HG03175 (cell line): ENCODE measurements around the gene AP2A1.

Experiments used
- ATAC-seq: cut with Tn5 transposase; IDR thresholded peaks from one replicate; pipeline ENCODE4 v1.9.1; 2021; ENCODE audit warnings: mild to moderate bottlenecking, moderate library complexity; ENCODE audit not compliant: unreplicated experiment

AP2A1 gene

GRCh38 chr19:49836176-49837008 is 69.6 kb downstream of the AP2A1 start:
- ATAC-seq = no peak

- no peak for ATAC-seq
These were observed 70.2 kb downstream of the AP2A1 start for GRCh38 chr19:49837009-49837310.

- ATAC-seq = no peak
These were observed 70.6 kb downstream of the AP2A1 start for GRCh38 chr19:49837425-49837824.

GRCh38 chr19:49838885-49839588 is 72.2 kb downstream of the AP2A1 start:
- ATAC-seq = no peak

GRCh38 chr19:49839713-49840112 is 72.9 kb downstream of the AP2A1 start:
- no peak for ATAC-seq

DNA sequence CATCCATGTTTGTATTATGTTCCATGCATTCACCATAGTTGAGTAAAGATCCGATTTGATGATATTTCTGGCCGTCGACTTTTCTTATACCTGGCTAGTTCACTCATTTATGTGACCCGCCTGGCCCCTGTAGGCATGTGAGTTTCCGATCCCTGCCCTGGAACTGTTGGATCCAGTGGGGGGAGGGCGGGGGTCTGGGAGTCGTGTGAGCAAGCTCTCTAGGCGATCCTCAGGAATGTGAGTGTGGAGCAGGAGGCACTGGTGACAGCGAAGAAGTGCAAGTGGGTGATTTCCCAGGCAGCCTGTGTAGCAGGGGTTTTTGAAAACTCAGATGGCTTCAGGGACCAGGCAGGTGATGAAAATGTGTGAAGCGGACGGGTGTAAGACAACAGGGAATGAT is 73.5 kb downstream of the AP2A1 start:
- ATAC-seq = no peak

- no peak for ATAC-seq
These were observed 74.0 kb downstream of the AP2A1 start for GRCh38 chr19:49840736-49841249.

DNA sequence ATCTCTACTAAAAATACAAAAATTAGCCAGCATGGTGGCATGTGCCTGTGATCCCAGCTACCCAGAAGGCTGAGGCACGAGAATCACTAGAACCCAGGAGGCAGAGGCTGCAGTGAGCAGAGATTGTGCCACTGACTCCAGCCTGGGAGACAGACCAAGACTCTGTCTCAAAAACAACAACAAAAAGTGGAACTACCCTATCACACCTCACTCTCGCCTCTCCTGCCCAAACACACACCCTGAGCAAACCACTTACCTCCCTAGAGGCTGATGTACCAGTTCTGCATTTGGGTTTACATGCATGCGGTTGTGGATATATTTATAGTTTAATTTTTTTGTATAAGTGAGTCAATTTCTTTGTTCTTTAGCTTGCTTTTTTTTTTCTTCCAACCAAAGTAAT is 76.5 kb downstream of the AP2A1 start:
- no peak for ATAC-seq

DNA sequence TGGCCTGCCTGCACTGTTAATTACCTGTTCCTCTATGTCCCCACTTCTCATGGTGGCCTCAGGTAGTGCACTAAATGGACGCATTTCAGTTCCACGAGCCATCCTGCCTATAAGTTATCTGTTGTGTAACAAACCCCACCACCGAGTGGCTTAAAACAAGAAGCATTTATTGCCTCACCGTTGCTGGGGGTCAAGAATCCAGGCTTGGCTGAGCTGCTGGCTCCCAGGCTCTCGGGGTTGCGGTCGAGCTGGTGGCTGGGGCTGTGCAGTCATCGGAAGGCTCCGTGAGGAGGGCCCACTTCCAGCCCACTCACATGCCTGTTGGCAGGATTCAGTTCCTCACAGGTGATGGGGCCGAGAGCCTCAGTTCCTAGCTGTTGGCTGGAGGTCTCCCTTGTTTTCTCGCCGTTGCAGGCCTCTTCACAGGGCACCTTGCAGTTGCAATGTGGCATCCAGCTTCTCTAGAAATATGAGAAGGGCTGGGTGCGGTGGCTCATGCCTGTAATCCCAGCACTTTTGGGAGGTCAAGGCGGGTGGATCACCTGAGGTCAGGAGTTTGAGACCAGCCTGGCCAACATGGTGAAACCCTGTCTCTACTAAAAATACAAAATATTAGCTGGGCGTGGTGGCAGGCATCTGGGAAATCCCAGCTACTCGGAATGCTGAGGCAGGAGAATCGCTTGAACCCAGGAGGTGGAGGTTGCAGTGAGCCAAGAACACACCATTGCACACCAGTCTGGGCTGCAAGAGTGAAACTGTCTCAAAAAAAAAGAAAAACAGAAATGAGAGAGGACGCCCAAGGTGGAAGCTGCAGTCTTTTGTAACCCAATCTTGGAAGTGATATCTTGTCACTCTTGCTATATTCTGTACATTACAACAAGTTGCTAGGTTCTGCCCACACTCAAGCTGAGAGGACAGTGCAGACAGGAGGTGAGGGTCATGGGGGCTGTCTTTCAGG is 77.6 kb downstream of the AP2A1 start:
- ATAC-seq = no peak

- ATAC-seq = no peak
These were observed 78.6 kb downstream of the AP2A1 start for GRCh38 chr19:49845414-49845813.

DNA sequence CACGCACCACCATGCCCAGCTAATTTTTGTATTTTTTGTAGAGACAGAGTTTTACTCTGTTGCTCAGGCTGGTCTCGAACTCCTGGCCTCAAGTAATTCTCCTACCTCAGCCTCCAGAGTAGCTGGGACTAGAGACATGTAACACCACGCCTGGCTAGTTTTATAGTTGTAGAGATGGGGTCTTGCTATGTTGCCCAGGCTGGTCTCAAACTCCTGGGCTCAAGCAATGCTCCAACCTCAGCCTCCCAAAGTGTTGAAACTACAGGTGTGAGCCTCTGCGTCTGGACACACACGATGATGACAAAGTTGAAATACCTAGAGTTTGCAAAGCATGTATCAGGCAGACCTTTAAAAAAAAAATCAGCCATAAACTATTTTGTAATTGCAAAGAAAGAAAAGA is 79.6 kb downstream of the AP2A1 start:
- ATAC-seq = no peak

DNA sequence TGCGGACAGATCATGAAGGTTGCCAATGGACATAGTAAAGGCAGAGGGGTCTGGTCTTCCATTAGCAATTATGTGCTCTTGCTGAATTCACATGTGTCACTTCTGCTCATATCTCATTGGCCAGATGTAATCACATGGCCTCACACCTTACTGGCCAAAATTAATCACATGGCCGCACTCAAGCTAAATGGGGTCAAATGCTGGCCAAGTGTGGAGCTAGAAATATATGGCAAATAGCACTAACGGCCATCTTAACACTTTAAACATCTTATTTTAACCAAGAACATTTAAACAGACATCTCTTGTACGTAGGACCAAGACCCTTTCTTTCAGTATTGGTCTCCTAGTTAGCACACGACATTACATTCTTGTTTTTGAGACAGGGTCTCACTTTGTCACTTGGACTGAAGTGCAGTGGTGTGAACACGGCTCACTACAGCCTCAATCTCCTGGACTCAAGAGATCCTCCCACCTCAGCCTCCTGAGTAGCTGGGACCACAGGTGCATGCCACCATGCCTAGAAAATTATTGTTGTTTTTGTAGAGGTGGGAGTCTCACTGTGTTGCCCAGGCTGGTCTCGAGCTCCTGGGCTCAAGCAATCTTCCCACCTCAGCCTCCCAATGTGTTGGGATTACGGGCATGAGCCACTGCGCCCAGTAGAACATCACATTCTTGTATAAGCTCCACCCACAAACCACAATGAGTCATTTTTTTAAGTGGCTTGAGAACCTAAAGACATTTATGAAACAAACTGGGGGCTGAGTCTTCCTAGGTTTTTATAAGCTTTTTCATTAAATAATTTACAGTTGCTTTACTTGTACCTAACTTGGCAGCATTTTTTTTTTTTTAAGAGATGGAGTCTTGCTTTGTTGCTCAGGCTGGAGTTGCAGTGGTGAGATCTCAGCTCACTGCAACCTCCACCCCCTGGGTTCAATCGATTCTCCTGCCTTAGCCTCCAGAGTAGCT is 81.2 kb downstream of the AP2A1 start:
- no peak for ATAC-seq

- no peak for ATAC-seq
These were observed 82.1 kb downstream of the AP2A1 start for GRCh38 chr19:49848938-49849337.

- no peak for ATAC-seq
These were observed 82.8 kb downstream of the AP2A1 start for GRCh38 chr19:49849433-49850220.

DNA sequence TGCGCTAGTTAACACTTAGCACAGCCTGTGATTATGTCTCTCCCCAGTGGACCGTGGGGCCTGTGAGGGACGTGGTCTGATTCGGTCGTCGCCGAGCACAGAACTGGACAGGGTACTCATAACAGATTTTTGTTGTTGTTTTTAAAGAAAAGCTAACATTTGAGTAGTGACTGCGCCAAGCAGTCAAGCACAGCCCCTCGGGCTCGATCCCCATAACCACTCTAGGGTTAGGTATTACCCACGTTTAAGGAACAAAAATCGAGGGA is 83.4 kb downstream of the AP2A1 start:
- ATAC-seq = no peak

GRCh38 chr19:49850487-49851342 is 83.9 kb downstream of the AP2A1 start, which contains the start of gene PTOV1:
Gene PTOV1, plus strand, starts transcription at chr19:49851159.
- ATAC-seq = peak; percentile 81

- ATAC-seq = peak; percentile 3
These were observed 84.9 kb downstream of the AP2A1 start for GRCh38 chr19:49851456-49852259.
